Ascending aorta (tissue), 2 donors: ENCODE results near the gene SCAMP3. TPM values are rescaled to one million over a fixed set of nuclear protein-coding genes. Genes with fewer than 3 reads are reported as not detected.

Experiments used
- DNase-seq, 2 donors: peaks; one replicate each; pipeline ENCODE4 v3.0.0-alpha.2; 2019; ENCODE audit warnings: low spot score in 2 of 2
- H3K27ac ChIP-seq, 2 donors: fragments of 200-600 bp; sonication (generic); one replicate each; pipeline ENCODE4 v1.5.1; 2016 to 2017; ENCODE audit warnings: mild to moderate bottlenecking in 1 of 2
- H3K27me3 ChIP-seq: fragments of 200-600 bp; sonication (generic); one replicate; pipeline ENCODE4 v1.5.1; 2017
- H3K36me3 ChIP-seq, 2 donors: fragments of 200-600 bp; sonication (generic); one replicate each; pipeline ENCODE4 v1.5.1; 2016
- H3K4me1 ChIP-seq, 2 donors: fragments of 200-600 bp; sonication (generic); one replicate each; pipeline ENCODE4 v1.5.1; 2016 to 2017; ENCODE audit warnings: mild to moderate bottlenecking in 1 of 2
- H3K4me3 ChIP-seq, 2 donors: fragments of 200-600 bp; sonication (generic); one replicate each; pipeline ENCODE4 v1.5.1; 2016 to 2017; ENCODE audit warnings: mild to moderate bottlenecking in 1 of 2
- H3K9me3 ChIP-seq, 2 donors: fragments of 200-600 bp; sonication (generic); one replicate each; pipeline ENCODE4 v1.5.1; 2016
- intact Hi-C: fragments of 100-400 bp; cut with DNase I; formaldehyde crosslinking; loops from one replicate; pipeline ENCODE4 v1.15.1; 2023
- total RNA-seq: library from RNA; depleted of rRNA; stranded (reverse); fragments of >200 nt; gene quantifications from one replicate; pipeline ENCODE4 v1.1.0, GENCODE V29; 2016
- TF ChIP-seq, protein P1 (sequence below), 3 experiments: fragments of 200-600 bp in 2 of 3; fragments of 450-650 bp in 1 of 3; sonication (generic) in 2 of 3; IDR thresholded peaks; one replicate each; pipeline ENCODE4 v1.5.1; 2016 to 2019; ENCODE audit warnings: antibody characterized with exemption in 3 of 3, mild to moderate bottlenecking in 1 of 3, moderate library complexity in 1 of 3

SCAMP3 gene
- total RNA-seq, 1 donor from 2014 or later, result 63.6 TPM

DNA sequence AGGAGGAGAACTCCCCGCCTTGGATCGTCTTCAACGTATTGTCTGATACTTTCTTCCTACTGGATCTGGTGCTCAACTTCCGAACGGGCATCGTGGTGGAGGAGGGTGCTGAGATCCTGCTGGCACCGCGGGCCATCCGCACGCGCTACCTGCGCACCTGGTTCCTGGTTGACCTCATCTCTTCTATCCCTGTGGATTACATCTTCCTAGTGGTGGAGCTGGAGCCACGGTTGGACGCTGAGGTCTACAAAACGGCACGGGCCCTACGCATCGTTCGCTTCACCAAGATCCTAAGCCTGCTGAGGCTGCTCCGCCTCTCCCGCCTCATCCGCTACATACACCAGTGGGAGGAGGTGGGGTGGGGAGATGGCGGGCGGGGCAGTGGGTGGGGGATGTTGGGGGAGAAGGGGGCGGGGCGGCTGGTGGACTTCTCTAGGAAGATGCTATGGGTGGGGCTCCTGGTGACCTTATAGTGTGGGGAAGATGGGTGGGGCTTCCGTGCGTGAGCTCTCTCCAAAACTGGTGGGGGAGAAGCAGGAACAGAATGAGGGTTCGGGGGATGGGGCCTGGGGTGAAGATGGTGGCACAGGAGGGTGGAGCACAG is 20.4 kb upstream of the SCAMP3 start:
- H3K27me3 ChIP-seq, result no peaks in the 10 kb centered on the region
- H3K4me3 ChIP-seq, result no peak overlapping the region
- H3K9me3 ChIP-seq, result no peaks in the 10 kb centered on the region
- intact Hi-C loops, result no loop called here
- H3K27ac ChIP-seq, result no peak overlapping the region
- DNase-seq, result no peak
- peaks cover 0 to 3% of the 10 kb centered on the region in 2 donors for H3K4me1 ChIP-seq
- no peaks in the 10 kb centered on the region for H3K36me3 ChIP-seq
- TF ChIP-seq, protein P1, sequence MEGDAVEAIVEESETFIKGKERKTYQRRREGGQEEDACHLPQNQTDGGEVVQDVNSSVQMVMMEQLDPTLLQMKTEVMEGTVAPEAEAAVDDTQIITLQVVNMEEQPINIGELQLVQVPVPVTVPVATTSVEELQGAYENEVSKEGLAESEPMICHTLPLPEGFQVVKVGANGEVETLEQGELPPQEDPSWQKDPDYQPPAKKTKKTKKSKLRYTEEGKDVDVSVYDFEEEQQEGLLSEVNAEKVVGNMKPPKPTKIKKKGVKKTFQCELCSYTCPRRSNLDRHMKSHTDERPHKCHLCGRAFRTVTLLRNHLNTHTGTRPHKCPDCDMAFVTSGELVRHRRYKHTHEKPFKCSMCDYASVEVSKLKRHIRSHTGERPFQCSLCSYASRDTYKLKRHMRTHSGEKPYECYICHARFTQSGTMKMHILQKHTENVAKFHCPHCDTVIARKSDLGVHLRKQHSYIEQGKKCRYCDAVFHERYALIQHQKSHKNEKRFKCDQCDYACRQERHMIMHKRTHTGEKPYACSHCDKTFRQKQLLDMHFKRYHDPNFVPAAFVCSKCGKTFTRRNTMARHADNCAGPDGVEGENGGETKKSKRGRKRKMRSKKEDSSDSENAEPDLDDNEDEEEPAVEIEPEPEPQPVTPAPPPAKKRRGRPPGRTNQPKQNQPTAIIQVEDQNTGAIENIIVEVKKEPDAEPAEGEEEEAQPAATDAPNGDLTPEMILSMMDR (IDR thresholded peaks at IDR 0.05), result no peak

DNA sequence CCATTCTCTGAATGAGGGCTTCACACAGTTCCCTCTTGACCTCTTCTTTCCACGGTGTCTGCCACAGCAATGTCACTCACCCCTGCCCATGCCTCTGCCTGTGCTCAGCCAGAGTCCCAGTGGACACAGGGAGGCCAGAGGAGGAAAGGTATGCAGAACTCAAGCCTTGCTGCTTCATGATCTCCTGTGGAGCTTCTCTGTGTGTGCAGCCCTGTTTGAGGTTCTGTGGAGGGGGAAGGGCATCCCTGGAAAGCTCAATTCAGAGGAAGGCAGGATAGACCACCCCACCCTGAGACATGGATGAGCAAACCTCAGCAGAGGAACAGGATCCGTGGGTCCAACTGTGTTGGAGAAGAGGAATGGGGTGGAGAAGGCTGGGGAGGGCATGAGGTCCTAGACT is 17.1 kb upstream of the SCAMP3 start:
- intact Hi-C loops, result loop anchor here (5.0 to 10.0 kb wide), 2 partner anchors 226 to 313 kb away; no protein-coding TSS in a partner anchor
- H3K27me3 ChIP-seq, result no peaks in the 10 kb centered on the region

DNA sequence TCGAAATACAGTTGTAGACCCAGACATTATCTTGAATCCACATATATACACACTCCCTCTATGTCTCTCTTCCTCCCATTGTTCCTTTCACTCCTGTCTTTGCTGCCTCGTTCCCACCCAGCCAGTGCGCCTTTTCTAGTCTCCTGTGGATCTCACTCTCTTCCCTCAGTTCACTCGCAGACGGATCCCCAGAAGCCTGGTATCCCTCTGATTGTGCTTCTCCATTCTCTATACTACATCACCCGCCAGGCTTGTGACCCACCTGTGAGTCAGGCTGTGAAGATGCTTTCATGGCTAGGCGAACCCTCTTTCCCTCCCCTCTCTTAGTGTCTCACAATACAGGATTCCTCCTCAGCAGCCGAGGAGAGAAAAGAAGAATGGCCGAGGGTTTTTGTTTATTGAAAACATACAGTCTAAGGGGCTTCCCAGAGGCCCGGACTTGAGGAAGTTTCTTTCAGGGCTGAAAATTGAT is 16.6 kb upstream of the SCAMP3 start:
- TF ChIP-seq, protein P1 (IDR thresholded peaks at IDR 0.05), result no peak
- no peak overlapping the region for H3K27ac ChIP-seq
- H3K36me3 ChIP-seq, result no peaks in the 10 kb centered on the region
- no peak overlapping the region for H3K4me3 ChIP-seq
- H3K27me3 ChIP-seq, result no peaks in the 10 kb centered on the region
- no peak for DNase-seq
- intact Hi-C loops, result loop anchor here (5.0 to 10.0 kb wide), 2 partner anchors 226 to 314 kb away; no protein-coding TSS in a partner anchor
- no peaks in the 10 kb centered on the region for H3K9me3 ChIP-seq
- peaks cover 5 to 13% of the 10 kb centered on the region in 2 donors for H3K4me1 ChIP-seq

More for the DNA sequence above, 17.1 kb upstream of the SCAMP3 start:
- Histone ChIP-seq H3K9me3 (no peaks in the 10 kb centered on the region), H3K27ac (no peak overlapping the region), H3K4me3 (no peak overlapping the region), H3K36me3 (no peaks in the 10 kb centered on the region), H3K4me1 (peaks cover 5 to 10% of the 10 kb centered on the region in 2 donors)
- TF ChIP-seq, protein P1 (IDR thresholded peaks at IDR 0.05), result no peak
- DNase-seq, result no peak

DNA sequence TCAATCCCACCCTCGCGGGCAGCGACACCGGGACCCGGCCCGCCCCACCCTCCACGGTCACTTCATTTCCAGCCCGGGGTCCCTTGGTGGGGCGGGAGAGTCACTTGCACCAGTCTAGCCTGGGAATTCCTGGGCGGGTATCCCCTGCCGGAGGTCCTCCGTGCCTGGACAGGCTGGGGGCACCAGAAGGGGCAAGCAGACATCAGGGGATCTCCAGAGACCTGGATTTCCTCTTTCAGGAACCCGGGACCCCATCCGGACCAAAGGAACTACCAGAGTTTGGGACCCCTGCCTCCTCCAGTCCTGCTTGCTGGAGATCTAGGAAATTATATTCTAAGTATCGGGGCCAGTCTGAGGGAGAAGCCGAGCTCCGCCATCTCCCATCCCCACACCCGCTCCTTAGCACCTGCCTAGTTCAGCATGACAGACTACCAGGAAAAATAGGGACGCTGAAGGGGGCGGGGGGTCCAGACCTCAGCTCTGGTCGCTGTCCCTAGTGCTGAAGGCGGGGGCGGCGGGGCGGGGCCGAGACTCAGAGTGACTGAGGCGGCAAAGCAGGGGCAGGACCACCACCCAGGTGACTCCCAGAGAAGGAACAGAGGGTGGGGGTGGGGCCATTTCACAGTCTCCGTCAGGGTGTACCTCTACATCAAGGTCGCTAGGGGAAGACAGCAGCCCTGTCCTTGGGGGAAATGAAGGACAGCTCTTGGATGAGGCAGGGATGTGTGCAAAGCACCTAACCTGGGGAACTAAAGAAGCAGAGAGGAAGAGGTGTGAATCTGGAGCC is 15.9 kb upstream of the SCAMP3 start:
- H3K27me3 ChIP-seq, result no peaks in the 10 kb centered on the region
- H3K27ac ChIP-seq, result peak overlapping the region in 1 of 2 donors; percentile 64
- peak overlapping the region; percentile 64 to 80 for H3K4me3 ChIP-seq
- H3K9me3 ChIP-seq, result no peaks in the 10 kb centered on the region
- TF ChIP-seq, protein P1 (IDR thresholded peaks at IDR 0.05), result no peak
- peaks cover 5 to 13% of the 10 kb centered on the region in 2 donors for H3K4me1 ChIP-seq
- intact Hi-C loops, result loop anchor here (1.0 to 10.0 kb wide), 6 partner anchors 23 to 467 kb away; partner anchors contain the start of genes ENTREP3 and FDPS
- peak in 1 of 2 donors; percentile 81 for DNase-seq
- no peaks in the 10 kb centered on the region for H3K36me3 ChIP-seq

DNA sequence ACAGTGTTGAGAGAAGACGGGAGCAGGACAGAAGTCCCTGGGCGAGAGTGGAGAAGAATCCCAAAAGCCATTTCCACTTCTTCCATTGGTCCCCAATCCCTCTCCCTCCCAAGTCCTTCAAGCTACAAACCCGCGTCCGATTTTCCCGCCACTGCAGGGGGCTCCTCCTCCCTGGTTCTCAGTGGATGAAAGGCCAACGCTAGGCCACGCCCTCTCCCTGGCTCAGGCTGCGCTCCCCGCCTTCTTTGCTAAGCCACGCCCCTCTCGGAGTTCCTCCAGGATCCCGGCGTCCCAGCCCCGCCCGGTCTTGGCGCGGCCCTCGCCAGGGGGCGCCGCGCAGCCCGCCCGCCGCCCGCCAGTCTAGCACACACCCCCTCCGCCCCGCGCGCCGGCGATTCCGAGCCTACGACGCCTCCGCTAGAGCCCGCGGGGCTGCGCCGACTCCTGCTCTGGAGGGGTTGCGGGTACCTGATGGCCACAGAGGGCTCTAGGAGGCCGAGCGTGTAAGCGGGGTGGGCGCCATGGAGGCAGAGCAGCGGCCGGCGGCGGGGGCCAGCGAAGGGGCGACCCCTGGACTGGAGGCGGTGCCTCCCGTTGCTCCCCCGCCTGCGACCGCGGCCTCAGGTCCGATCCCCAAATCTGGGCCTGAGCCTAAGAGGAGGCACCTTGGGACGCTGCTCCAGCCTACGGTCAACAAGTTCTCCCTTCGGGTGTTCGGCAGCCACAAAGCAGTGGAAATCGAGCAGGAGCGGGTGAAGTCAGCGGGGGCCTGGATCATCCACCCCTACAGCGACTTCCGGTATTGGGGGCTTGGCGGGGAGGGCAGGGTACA is 15.1 kb upstream of the SCAMP3 start, which contains the start of gene HCN3:
Gene HCN3 (plus strand): TSS at position 394 of the 832 bp plus-strand sequence. CDS start 128 bp downstream, at position 522.
- Histone ChIP-seq H3K9me3 (no peaks in the 10 kb centered on the region), H3K27me3 (no peaks in the 10 kb centered on the region), H3K36me3 (no peaks in the 10 kb centered on the region), H3K4me1 (peaks cover 6 to 15% of the 10 kb centered on the region in 2 donors), H3K4me3 (peak within 1 kb of the TSS; percentile 64 to 80), H3K27ac (peak within 1 kb of the TSS; percentile 53 to 64)
- DNase-seq, result peak; percentile 85 to 99
- intact Hi-C loops, result loop anchor here (1.0 to 10.0 kb wide), 6 partner anchors 22 to 468 kb away; partner anchors contain the start of genes ENTREP3 and FDPS
- TF ChIP-seq, protein P1 (IDR thresholded peaks at IDR 0.05), result peak in 2 of 3 experiments; percentile 62 to 74
